WI38 (cell line): ENCODE measurements around the gene SUSD2.
"Not testable (repeated sequence)": the region's sequence is repeated elsewhere in the genome, so short reads cannot be mapped to it uniquely, and the experiment has no call there.

Experiments used
- H3K4me3 ChIP-seq: 2 replicates; pipeline ENCODE4 v1.5.1; 2011; ENCODE audit warnings: low read depth, mild to moderate bottlenecking, control low read depth, low read length
- TF ChIP-seq, protein P1 (sequence below): IDR thresholded peaks from 2 replicates; pipeline ENCODE4 v1.5.1; 2012; ENCODE audit warnings: low read depth, mild to moderate bottlenecking, control low read depth, low read length

Gene SUSD2

DNA sequence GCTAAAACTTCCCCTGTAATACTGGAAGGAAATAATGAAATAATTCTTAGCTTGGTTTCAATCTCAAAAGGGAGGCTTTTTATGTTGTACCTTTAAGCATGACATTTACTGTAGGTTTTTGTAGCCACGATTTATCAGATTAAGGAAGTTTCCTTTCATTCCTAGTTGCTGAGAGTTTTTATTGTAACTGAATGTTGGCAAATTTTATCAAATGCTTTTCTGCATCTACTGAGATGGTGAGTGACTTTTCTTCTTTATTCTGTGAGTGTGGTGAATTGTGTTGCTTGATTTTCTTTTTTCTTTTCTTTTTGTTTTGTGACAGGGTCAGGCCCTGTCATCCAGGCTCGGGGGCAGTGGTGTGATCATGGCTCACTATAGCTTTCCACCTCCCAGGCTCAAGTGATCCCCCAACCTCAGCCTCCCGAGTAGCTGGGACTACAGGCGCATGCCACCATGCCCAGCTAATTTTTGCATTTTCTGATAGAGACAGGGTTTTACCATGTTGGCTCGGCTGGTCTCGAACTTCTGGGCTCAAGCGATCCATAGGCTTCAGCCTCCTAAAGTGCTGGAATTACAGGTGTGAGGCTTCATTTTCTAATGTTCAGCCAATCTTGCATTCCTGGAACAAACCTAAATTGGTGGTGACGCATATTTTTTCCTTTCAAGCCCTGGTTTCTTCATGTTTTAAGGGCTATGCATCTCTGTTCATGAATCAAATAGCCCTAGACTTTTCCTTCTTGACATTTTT is 26.2 kb downstream of the SUSD2 start:
- no peak overlapping the region for H3K4me3 ChIP-seq

DNA sequence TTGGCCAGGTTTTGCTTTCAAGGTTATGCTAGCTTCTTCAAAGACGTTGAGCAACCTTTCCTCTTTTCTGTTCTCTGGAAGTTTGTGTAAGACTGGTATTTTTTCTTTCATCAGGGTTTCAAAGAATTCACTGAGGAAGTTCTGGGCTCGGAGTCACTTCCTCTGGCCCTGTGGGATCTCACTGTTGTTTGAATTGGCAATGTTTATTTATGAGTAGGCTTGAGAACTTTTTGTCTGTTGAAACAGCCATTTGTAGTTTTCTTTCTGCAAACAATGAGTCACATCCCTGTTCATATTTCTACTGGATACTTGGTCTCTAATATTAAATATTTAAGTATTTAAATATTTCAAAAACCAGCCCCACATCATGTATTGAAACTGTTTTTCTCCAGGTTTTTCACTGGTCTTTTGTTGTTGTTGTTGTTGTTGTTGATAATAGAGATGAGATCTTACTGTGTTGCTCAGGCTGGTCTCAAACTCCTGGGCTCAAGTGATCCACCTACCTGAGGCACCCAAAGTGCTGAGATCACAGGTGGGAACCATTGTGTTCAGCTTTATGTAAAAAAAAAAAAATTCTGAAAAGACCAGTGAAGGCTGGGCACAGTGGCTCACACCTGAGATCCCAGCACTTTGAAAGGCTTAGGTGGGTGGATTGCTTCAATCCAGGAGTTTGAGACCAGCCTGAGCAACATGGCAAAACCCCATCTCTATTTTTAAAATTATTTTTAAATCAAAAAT is 26.9 kb downstream of the SUSD2 start:
- TF ChIP-seq, protein P1, sequence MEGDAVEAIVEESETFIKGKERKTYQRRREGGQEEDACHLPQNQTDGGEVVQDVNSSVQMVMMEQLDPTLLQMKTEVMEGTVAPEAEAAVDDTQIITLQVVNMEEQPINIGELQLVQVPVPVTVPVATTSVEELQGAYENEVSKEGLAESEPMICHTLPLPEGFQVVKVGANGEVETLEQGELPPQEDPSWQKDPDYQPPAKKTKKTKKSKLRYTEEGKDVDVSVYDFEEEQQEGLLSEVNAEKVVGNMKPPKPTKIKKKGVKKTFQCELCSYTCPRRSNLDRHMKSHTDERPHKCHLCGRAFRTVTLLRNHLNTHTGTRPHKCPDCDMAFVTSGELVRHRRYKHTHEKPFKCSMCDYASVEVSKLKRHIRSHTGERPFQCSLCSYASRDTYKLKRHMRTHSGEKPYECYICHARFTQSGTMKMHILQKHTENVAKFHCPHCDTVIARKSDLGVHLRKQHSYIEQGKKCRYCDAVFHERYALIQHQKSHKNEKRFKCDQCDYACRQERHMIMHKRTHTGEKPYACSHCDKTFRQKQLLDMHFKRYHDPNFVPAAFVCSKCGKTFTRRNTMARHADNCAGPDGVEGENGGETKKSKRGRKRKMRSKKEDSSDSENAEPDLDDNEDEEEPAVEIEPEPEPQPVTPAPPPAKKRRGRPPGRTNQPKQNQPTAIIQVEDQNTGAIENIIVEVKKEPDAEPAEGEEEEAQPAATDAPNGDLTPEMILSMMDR: no peak
- no peak overlapping the region for H3K4me3 ChIP-seq

More for the DNA sequence above, 26.2 kb downstream of the SUSD2 start:
- TF ChIP-seq, protein P1: no peak

DNA sequence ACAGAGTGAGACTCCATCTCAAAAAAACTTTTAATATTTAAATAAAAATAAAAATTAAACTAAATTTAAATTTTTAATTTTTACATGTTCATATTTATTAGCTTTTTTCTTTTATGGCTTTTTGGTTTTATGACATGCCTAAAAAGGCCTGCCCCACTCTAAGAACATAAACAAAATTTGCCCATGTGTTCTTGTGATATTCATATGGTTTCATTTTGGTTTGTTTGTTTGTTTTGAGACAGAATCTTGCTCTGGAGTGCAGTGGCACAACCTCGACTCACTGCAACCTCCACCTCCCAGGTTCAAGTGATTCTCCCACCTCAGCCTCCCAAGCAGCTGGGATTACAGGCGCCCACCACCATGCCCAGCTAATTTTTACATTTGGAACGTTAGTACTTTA is 27.7 kb downstream of the SUSD2 start:
- TF ChIP-seq, protein P1: no peak
- H3K4me3 ChIP-seq: no peak overlapping the region

DNA sequence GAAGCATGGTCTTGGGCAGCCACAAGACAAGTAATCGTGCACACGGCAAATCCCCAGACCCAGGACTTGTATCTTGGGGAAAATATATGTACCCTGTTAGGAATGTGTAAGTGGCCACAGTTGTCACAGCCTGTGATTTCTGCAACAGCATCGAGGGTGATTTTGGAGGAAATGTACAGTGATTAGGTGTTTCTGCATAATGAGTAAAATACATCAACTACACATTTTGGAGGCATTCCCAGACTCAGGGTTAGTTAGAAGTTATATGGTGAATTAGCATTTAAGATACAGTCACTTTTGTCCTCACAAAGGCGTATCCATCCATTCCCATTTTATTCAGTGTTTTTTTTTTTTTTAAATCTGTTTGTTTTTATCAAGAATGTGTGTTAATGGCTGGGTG is 28.4 kb downstream of the SUSD2 start:
- TF ChIP-seq, protein P1: no peak
- H3K4me3 ChIP-seq: no peak overlapping the region

DNA sequence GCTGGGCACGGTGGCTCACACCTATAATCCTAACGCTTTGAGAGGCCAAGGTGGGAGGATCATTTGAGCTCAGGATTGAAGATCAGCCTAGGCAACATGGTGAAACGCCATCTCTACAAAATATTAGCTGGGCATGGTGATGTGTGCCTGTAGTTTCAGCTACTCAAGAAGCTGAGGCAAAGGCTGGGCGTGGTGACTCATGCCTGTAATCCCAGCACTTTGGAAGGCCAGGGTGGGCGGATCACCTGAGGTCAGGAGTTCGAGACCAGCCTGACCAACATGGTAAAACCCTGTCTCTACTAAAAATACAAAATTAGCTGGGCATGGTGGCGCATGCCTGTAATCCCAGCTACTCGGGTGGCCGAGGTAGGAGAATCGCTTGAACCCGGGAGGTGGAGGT is 29.1 kb downstream of the SUSD2 start:
- not testable (repeated sequence) for H3K4me3 ChIP-seq

DNA sequence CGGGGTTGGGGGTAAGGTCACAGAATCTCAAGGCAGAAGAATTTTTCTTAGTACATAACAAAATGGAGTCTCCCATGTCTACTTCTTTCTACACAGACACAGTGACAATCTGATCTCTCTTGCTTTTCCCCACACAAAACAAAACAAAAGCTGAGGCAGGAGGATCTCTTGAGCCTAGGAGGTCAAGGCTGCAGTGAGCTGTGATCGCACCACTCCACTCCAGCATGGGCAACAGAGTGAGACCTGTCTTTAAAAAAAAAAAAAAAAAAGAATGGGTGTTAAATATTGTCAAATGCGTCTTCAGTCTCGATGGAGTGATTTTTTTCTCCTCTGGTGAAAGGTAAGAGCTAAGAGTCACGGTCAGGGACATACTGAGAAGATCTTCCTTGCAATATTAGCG is 30.4 kb downstream of the SUSD2 start:
- H3K4me3 ChIP-seq: not testable (repeated sequence)

DNA sequence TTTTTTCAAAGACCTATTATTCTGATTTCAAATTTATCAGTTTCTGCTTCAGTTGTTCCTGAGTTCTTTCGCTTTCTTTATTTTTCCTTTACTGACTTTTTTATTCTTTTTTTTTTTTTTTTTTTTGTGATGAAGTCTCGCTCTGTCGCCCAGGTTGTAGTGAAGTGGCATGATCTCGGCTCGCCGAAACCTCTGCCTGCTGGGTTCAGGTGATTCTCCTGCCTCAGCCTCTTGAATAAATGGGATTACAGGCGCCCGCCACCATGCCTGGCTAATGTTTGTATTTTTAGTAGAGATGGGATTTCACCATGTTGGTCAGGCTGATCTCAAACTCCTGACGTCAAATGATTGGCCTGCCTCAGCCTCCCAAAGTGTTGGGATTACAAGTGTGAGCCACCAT is 31.8 kb downstream of the SUSD2 start:
- not testable (repeated sequence) for H3K4me3 ChIP-seq

DNA sequence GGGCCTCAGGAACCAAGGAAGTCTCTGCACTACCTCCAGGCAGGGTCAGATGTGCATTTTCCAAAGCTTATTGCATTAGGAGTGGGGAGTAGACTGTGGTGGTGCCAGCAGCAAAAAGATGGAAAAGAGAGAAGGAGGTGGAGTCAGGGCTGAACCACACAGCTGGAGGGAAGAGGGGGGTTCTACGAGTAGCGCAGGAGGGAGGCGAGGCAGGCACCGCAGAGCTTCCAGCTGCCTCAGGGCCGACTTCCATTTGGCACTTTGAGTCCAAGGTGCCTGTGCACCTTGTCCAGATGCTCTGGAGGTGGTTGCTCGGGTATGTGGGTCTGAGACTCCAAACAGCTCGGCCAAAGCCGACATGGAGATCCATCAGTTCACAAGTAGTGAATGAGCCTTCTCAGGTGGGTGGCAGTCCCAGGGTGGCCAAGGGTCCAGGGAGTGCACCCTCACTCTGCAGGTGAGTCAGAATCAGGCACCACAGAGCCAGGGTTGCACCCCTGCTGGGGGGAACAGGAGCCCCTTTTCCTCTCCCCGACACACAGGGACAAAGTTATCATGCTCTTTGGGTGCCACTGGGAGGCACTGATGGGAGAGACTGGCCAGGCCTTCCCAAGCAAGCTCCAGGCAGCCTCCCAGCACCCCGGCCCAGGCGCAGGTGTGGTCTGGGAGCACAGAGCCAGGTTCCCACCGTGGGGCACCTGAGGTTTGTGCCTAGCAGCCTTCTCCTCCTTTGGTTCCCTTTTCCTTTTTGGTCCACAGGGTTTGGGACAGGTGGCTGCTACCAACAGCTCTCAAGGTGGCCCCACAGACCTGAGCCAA is 33.4 kb downstream of the SUSD2 start:
- TF ChIP-seq, protein P1: no peak
- no peak overlapping the region for H3K4me3 ChIP-seq
